A204.1 (cell line): ENCODE data around the gene TTC16.

Experiments used
- FAIRE-seq: peaks from 2 replicates; lab custom pipeline; 2012; peaks lifted over from hg19 to GRCh38; lab: Jason Lieb, UNC

The TTC16 gene

GRCh38 chr9:127722055-127722745 is 6.3 kb downstream of the TTC16 start:
- FAIRE-seq, result no peak

- FAIRE-seq, result no peak
Observed at GRCh38 chr9:127723013-127723412, 7.1 kb downstream of the TTC16 start.

DNA sequence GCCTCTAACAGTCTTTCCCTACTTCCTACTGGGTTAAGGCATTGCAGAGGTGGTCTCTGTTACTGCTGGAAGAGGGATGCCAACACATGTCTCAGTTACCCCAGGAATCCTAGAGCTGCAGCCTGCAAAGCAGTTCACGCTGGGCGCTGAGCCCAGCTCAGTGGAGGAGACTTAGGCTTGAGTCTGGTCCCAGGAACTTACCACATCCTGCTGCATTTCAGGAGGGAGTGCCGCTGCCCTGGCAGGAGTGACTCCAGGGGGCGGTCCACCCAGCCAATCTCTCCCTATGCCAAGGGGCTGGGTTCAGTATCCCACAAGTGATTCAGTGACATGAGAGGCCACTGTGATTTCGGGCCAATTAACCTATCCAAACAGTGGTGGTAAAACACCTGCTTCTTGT is 7.6 kb downstream of the TTC16 start:
- no peak for FAIRE-seq

DNA sequence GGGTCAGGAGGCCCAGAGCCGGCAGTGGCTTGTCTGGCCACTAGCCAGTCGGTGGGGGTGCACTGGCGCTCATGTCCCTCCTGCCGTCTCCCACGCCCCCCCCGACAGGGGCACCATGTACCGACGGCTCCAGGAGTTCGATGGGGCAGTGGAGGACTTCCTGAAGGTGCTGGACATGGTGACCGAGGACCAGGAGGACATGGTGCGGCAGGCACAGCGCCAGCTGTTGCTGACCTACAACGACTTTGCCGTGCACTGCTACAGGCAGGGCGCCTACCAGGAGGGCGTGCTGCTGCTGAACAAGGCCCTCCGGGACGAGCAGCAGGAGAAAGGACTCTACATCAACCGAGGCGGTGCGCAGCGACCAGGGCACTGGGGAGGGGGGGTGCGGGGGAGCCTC is 8.1 kb downstream of the TTC16 start:
- no peak for FAIRE-seq

DNA sequence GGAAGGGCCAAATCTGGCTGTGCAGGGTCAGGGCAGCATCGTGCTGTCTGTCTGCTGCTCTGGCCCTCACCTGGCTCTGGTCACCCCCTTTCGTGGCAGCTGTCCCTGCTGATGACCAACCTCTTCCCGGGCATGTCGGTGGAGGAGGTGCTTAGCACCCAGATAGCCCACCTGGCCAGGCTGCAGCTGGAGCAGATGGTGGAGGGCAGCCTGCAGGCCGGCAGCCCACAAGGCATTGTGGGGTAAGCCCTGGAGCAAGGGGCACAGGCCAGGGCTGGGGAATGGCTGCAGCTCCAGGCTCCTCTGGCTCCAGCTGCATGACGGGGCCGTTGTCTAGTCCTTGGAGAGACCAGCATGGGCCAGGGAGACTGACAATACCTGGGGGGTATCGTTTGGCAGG is 11.0 kb downstream of the TTC16 start:
- FAIRE-seq, result no peak

- FAIRE-seq, result no peak
Observed at GRCh38 chr9:127728808-127729207, 12.9 kb downstream of the TTC16 start.

DNA sequence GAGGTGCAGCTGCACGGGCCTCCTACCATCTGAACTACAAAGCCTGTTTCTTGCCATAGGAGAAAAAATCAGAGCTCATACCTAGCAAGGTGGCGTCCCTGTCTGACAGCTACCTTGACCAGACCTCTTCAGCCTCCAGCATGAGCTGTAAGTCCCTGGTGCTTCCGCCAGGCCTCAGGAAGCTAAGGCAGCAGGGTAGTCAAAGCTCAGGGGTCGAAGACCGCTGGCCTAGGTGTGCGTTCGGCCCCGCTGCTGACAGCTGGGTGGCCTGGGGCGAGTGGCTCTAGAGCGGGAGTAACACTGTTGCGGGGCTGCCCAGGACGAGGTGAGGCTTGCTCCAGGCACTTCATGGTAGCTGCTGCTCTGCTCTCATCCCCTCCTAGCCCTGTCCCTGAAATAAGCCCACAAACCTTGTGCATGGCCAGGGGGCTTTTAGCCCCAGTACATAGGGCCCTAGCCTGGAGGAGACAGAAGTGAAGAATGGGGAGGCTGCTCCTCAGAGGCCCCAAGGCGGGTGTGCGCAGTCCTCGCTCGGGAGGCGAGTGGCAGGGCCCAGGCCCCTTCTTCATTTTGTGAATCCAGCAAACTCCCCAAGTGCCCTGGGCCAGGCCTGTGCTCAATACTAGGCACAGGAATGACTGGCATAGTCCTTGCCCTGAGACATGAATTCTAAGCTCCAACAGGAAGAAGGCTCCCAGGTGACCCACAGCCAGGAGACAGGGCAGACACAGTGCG is 13.8 kb downstream of the TTC16 start:
- FAIRE-seq, result no peak

DNA sequence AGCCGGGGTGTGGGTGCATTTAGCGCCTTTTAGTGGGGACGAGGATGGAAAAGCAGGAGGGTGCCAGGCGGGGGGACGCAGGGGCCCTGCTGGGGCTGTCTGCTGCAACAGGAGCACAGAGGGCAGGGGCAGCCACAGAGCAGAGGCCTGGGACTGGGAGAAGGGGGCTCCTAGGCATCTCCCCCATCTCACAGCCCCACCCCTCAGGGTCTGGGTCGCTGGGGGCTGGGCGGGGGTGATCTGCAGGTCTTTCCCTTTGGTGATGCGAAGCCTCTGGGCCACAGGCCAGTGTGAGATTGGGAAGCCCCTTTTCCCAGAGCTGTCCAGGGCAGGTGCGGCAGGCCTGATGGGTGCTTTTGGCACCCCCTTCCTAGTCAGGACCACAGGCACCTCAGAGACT is 14.4 kb downstream of the TTC16 start:
- no peak for FAIRE-seq

DNA sequence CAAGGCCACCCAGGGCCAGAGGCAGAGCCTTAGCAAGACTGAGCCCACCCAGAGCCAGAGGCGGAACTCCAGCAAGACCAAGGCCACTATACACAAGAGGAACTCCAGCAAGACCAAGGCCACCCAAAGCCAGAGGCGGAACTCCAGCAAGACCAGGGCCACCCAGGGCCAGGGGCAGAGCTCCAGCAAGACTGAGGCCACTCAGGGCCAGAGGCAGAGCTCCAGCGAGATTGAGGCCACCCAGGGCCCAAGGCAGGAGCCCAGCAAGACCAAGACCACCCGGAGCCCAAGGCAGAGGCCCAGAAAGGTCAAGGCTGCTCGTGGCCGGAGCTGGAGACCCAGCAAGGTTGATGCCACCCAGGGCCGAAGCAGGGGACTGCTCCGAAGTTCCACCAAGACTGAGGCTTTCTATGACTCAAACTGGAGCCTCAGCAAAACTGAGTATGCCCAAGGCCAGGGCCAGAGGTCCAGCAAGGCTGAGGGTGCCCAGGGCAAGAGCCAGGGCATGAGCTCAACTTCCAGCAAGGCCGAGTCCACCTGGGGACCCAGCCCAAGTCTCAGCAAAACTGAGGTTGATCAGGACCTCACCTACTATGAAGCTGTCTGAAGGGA is 15.0 kb downstream of the TTC16 start:
- FAIRE-seq, result no peak

GRCh38 chr9:127731938-127732337 is 16.1 kb downstream of the TTC16 start:
- no peak for FAIRE-seq

- no peak for FAIRE-seq
Observed at GRCh38 chr9:127732444-127732843, 16.6 kb downstream of the TTC16 start.

DNA sequence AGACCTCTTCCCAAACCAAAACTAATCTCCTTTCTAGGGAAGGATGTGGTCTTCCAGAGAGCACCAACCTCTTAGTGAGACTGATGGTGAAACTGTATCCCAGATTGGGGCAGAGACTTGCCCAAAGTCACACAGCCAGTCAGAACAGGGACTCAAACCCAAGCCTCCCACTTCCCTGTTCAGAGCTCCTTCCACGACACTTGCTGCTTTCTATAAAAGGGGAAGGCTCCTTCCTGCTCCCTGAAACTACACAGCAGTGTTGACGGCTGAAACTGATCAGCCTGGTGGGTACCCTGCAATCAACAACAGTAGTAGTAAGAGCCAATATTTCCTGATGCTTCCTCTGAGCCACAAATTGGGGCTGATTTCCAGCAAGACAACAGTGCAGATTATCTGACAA is 17.7 kb downstream of the TTC16 start:
- FAIRE-seq, result no peak

- no peak for FAIRE-seq
Observed at GRCh38 chr9:127734247-127734746, 18.4 kb downstream of the TTC16 start.

- FAIRE-seq, result peak; percentile 65
Observed at GRCh38 chr9:127734747-127735529, 19.1 kb downstream of the TTC16 start, which contains the start of gene TOR2A. TOR2A (minus strand) TSS chr9:127735294; CDS start chr9:127735270, 24 bp downstream.

DNA sequence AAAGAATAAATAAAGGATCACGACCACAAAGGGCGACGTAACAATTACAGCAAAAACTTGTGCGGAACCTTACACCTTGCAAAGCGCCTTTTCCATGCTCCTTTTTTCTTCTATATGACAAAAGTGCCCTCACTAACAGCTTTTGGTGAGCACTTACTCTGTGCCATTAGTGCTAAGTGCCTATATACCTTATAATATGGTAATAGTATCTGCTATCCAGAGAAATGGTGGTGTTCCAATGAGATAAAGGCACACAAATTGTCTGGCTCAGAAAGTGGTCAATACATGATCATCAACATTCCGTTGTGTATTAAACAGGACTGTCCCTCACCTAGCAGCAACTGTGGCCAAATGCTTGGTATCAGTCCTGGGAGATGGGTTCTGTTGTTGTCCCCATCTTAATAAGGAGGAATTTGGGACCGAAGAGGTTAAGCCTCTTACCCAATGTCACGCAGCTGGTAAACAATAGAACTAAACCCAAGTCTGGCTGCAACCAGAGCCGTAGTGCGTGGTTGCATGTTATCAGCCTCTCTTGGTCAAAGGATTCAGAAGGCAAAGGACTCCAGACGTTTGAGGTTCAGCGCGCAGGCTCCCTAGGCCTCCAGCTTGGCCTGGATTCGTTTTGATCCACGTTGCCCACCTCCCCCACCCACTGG is 19.8 kb downstream of the TTC16 start:
- FAIRE-seq, result no peak

- no peak for FAIRE-seq
Observed at GRCh38 chr9:127738666-127739065, 22.8 kb downstream of the TTC16 start.

- no peak for FAIRE-seq
Observed at GRCh38 chr9:127739614-127740330, 23.9 kb downstream of the TTC16 start.

DNA sequence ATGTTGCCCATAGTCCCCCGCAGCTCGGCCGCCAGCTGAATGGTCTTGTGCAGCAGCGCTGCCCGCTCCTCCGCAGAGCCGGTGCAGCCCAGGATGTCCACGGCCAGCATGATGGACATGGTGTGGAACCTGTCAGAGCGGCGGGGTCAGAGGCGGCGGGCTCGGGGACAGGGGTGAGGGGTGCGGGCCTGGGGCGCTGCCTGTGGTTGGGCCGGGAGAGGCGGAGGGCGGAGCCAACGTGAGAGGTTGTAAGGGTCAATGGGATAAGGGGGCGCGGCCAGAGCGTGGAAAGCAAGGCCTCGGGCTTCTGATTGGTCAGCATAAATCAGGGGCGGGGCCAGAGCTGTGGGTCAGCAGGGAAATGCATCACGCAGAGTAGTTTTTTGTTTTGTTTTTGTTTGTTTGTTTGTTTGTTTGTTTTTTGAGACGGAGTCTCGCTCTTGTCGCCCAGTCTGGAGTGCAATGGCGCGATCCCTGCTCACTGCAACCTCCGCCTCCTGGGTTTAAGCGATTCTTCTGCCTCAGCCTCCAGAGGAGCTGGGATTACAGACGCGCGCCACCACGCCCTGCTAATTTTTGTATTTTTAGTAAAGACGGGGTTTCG is 26.1 kb downstream of the TTC16 start:
- no peak for FAIRE-seq

DNA sequence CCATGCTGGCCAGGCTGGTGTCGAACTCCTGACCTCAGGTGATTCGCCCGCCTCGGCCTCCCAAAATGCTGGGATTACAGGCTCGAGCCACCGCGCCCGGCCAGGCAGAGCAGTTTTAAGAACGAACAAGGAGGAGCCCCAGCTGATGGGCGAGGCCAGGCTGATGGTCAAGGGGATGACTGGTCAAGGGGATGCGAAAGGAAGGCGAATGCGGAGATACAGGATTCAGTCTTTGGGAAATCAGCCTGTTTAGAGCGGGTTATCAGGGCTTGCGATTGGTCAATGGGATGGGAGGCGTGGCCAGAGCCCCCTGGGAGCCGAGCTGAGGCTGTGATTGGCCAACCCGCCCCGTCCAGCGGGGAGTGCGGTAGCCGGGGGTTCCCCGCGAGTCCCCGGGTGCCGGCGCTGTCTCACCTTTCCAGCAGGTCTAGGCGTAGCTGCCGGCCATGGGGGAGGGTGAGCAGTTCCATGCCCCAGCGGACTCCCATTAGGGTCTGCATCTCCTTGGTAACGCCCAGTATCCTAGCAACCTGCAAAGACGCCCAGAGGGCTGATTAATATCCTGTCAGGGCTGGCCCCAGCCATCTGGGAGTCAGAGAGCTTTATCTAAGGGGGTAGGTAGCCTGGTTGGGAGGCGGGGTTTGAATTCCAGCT is 26.7 kb downstream of the TTC16 start:
- no peak for FAIRE-seq

DNA sequence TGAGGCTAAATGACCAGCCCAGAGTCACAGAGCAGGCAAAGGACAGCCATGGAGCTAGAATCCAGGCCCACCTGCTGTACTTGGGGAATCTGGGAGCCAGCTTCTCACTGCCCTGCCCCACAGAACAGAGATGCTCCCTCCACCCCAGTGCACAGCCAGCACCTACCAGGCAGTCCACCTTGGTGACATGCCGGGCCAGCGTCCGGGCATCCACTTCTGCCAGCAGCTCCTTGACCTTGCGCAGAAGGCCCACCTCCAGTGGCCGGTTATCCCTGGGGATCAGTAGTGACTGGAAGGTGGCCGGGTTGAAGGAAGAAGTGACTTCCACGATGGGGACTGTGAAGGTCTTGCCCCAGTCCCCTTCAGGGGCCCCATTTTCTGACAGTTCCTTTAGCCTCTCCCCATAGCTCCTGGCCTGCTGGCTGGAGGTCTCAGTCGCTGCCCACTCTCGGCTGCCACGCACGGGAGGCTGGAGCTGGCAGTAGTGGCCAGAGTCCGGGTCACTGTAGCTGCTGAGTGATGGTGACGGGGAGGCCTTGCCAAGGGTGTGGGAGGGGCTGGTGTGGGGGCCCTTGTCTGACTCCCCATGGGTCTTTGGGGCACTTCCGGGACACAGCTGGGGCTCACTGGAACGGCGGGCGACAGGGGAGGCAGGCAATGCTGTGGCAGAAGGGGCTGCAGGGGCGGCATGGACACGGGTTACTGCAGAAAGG is 28.7 kb downstream of the TTC16 start:
- FAIRE-seq, result no peak
